Hematopoietic multipotent progenitor cell treated with erythropoietin and hydrocortisone succinate and interleukin-3 and kit ligand, for 17 days (in vitro differentiated cells): ENCODE results near the gene LRRC71.

Experiments used
- DNase-seq: peaks from one replicate; pipeline ENCODE4 v3.0.0-alpha.2; 2015; ENCODE audit warnings: low spot score

The LRRC71 gene

DNA sequence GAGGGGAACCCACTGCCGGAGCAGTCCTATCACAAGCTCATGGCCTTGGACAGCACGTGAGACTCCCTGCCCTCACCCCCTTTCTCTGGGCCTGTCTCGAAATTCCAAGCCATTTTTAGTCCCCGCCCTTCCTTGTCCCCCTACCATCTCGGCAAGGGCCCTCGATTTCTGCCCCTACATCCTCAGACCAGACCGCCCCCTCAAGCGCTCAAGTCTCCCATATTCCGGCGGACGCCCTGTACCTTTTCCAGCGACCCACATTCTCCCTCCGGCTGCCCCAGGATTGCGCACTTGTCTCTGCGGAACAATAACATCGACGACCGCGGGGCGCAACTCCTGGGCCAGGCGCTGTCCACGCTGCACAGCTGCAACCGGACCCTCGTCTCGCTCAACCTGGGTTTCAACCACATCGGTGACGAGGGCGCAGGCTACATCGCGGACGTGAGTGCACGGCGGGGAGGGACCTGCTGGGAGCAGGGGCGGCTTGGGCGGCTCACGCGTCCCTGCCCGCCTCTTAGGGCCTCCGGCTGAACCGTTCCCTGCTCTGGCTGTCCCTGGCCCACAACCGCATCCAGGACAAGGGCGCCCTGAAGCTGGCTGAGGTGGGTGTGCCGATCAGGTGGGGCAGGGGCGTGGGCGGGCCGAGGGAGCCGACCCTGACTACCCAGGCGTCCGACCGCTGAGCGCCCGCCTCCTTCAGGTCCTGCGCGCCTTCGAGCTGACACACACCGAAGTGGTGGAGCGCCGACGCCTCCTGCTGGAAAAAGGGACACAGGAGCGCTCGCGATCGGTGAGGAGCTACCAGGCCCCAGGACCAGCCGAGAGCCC is 7.0 kb downstream of the LRRC71 start:
- peak; percentile 59 for DNase-seq

DNA sequence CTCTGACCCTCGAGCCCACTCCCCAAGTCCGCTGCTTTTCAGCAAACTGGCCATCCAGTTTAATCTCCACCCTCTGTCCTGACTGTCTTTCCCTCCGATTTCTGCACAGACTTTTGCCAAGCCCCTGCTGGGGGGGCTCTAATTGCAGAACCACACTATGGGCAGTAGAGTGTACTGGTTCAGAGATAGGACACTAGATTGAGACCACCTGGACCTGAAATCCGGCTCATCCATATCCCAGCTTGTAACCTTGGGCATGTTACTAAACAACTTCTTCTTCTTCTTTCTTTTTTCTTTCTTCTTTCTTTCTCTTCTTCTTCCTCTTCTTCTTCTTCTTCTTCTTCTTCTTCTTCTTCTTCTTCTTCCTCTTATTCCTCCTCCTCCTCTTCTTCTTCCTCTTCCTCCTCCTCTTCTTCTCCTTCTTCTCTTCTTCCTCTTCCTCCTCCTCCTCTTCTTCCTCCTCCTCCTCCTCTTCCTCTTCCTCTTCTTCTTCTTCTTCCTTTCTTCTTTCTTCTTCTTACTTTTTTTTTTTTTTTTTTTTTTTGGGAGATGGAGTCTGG is 7.7 kb downstream of the LRRC71 start:
- DNase-seq, result no peak

DNA sequence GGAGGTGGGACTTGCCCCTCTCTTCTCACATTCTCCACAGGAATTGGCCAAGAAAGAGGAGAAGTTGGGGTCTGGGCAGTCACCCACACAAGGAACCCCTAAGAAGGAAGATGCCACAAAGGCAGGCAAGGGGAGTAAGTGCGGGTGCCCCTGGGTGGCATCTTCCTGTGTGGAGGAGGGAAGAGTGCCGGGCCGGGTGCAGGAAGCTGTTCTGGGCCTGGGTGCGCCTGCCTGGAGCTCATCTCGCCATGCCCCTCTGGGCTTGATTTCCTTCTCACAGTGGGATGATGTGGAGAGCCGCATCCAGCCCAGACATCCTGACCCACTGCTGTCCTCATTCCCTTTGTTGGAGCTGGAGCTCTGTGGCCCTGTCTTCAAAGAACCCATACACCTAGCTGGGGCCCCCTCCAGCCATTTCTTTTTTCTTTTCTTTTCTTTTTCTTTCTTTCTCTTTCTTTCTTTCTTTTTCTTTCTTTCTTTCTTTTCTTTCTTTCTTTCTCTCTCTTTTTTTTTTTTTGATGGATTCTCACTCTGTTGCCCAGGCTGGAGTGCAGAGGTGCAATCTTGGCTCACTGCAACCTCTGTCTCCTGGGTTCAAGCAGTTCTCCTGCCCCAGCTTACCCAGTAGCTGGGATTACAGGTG is 9.3 kb downstream of the LRRC71 start:
- no peak for DNase-seq

- DNase-seq, result no peak
Observed at GRCh38 chr1:156930483-156930882, 10.1 kb downstream of the LRRC71 start.

DNA sequence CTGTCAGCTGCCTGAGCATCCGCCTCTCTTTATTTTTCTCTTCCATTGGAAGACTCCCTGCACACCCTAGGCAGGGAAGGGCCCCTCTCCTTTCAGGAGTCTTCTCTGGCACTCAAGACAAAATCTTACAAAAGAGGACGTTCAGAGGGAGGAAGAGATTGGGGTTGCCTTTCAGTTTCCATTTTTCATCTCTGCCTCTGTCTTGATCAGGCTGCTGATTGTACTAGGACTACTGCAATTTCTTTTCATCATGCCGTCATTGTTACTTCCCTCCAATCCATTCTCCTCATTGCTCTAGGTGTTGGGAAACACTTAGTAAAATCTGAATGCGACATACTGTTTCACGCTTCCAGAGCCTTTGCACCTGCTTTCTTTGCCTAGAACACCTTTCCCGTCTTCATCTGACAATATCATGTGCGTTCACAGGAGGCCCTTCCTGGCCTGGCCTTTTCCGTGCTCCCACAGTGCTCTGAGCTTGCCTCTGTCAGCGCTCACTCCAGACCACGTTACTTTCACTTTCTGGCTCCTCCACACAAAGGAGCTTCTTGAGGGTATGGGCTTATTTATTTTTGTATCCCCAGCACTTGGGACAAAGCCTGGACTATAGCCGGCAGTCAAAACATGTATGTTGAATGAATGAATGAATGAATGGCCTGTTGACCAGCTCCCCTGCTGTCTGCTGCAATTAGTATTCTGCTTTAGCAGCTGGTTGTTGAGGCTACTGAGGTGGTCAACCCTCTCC is 10.9 kb downstream of the LRRC71 start:
- no peak for DNase-seq

DNA sequence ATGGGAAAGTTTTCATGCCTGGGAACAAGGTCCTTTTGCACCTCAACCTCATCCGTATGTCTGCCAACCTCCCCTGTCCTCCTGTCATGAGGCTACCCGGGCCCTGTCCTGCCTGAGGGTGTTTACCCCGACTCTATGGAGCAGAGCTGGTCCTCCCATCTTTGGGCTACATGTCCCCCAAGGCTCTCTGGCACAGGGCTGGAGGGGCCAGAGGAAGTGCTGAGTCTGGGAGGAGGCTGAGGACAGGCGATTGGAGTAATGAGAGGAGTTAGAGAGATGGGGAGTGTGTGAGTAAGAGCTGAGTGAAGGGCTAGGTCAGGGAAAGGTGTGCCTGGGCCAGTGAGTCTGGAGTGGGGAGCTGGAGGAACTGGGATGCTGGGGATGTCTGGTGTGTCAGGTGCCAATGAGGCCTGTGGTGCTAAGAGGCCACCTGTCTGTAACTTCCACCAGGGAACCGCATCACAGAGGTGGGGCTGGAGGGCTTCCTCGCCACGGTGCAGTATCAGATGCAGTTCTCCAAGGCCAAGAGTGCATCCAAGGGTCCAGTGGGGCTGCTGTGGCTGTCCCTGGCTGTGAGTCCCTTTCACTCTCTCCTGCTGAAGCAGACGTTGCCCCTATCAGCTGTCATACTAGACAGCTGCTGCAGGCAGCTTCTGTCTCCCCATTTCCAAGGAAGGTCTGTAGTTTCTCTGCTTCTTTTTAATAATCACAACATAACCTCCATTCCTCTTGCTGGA is 11.7 kb downstream of the LRRC71 start:
- no peak for DNase-seq

DNA sequence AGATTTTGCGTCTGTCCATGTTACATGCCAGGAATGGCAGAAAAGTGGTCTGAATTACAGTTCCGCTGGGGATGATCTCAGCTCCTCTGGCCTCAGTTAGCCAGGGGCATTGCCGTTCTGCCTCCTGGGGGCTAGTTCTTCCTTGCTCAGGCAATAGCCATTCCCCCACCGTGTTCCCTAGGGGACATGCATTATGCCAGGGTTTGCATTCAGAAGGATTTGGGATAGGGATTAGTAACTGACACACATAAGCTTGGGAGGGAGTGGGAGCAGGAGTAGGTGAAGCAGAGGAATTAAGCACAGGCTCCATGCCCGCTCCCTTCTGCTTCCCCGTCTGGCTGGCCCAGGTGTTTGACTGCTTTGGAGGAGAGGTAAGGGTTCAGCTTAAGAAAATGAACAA is 12.7 kb downstream of the LRRC71 start:
- DNase-seq, result no peak

DNA sequence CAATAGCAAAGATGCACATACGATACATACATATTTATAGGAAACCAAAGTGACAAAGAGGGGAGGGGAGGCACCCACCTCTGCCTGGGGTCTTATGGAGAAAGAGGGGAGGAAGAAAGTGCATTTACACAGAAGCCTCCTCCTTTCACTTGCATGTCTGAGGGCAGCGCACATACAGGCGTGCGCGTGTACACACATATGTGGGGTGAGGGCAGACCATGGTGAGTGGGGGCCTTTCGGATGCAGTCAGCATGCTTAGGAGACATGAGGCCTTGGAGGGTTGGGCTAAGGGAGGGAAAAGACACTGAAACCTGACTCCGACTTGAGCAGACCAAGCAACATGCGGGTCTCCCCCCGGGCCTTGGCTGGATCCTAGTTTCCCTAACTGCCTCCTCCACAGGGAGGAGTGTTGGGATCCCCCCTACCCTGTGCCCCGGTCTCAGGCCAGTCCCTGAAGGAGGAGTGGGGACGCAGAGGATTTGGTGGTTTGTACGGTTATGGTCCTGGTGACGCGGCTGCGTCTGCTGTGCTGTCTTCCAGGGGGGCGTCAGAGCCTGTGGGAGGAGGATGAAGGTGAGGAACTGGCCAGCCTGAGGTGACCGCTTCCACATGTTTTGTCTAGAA is 15.2 kb downstream of the LRRC71 start:
- DNase-seq, result no peak

- no peak for DNase-seq
Observed at GRCh38 chr1:156936191-156936590, 15.8 kb downstream of the LRRC71 start.

GRCh38 chr1:156936721-156937220 is 16.3 kb downstream of the LRRC71 start:
- DNase-seq, result no peak

GRCh38 chr1:156937883-156938282 is 17.5 kb downstream of the LRRC71 start:
- DNase-seq, result no peak

- no peak for DNase-seq
Observed at GRCh38 chr1:156938813-156939212, 18.4 kb downstream of the LRRC71 start.

DNA sequence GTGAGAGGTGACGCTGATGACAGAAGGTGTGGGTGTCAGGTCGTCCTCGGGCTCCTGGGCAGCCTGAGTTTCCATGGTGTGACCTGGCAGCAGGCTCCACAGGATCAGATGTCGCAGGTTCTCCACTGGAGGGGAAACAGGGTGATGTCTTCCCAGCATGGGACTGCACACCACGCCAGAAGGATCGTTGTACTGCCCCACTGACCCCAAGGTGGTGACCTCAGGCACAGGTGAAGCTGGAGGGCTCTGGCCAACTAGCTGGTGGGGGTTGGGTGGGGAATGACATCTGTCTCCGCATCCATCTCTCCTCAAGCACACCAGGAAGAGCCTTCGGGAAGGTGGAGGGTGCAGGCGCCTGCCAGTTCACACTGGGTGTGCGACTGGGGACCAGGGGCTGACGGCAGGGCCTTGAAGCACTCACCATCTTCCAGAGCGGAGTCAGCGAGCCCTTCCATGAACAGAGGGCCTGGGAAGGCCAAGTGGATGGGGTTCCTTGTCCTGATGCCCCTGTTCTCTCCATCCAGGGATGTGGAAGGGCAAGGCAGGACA is 19.4 kb downstream of the LRRC71 start:
- no peak for DNase-seq

- no peak for DNase-seq
Observed at GRCh38 chr1:156941675-156942074, 21.2 kb downstream of the LRRC71 start.

DNA sequence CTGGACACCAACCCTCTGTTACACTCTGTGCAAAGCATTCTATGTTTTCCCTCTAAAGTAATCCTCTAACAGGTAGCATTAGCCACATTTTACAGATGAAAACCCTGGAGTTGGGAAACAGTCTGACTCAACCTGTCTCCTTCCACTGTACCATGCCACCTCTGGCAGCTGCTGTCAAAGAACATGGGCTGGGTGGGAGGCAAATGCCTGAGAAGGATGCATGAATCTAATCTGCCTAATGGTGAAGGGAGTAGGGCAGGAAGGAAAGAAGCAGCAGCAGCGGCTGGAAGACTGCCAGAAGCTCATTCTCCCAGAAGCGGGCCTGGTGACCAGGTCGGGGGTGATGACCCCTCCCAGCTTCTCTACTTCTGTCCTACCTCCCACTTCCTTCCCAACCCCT is 21.7 kb downstream of the LRRC71 start:
- DNase-seq, result no peak

GRCh38 chr1:156942576-156942975 is 22.1 kb downstream of the LRRC71 start:
- no peak for DNase-seq

DNA sequence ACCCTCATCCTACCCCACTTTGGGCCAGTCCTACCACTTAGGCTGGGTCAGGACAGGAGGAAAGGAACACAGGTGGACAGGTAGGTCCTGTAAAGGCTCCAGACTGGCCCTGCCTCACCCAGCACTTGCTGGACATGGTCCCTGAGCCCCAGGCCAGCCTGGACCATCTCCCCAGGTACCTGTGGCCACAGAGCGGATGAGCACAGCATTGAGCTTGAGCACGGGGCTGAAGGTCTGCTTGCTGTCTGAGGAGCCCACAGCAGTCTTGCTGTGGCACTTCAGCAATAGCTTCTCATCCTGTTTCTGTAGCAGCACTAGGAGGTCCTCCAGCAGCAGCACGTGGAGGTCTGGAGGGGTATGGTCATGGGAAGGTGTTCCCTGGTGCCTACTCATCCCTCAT is 23.3 kb downstream of the LRRC71 start:
- DNase-seq, result no peak

GRCh38 chr1:156944268-156944667 is 23.8 kb downstream of the LRRC71 start:
- DNase-seq, result no peak

GRCh38 chr1:156944848-156945247 is 24.4 kb downstream of the LRRC71 start:
- no peak for DNase-seq

DNA sequence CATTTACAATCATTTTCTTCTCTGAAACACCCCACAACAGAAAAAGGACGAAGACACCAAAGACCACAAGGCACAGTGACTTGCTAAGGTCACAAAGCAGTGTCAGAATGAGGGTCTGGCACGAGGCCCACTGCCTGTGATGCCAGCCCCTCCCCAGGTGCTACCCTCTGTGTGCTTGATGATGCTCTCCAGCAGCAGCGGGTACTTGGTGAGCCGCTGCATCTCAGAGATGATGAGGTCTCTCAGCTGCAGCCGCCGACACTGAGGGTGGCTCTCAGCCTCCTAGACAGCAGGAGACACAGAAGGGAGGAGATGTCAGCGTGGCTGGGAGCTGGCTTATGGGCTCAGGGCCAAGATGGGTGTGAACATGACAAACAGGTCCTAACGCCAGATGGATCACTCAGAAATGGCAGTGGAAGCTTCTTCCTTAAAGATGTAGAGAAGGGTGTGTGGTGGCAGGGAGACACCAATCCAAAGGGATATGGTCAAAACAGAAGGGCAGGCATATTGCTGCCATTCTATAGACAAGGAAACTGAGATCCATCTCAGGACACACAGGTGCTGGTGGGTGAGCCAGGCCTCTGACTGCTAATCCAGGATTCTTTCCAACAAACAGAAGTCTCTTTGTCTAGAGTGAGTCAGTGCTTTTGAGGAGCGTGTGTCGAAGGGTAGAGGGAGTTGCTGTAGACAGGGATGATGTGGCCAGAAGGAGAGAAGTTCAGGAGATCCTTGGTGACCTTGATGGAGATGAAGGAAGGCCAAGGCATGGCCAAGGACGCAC is 25.6 kb downstream of the LRRC71 start:
- DNase-seq, result no peak
